Bone marrow (tissue), 2 donors: ENCODE results near the gene C5.
"Not testable (repeated sequence)": the region's sequence is repeated elsewhere in the genome, so short reads cannot be mapped to it uniquely, and the experiment has no call there.

Experiments used
- DNase-seq, 2 donors: peaks; one replicate each; lab custom pipeline; 2025; lab: John Stamatoyannopoulos, UW

C5 gene

GRCh38 chr9:121048618-121049017 is 1.5 kb downstream of the C5 start:
- DNase-seq: no peak

- DNase-seq: no peak
These were observed 1.9 kb downstream of the C5 start for GRCh38 chr9:121048175-121048574.

- DNase-seq: no peak
These were observed 11.3 kb downstream of the C5 start for GRCh38 chr9:121038804-121039203.

GRCh38 chr9:121038362-121038761 is 11.7 kb downstream of the C5 start:
- no peak for DNase-seq

GRCh38 chr9:121035717-121036116 is 14.4 kb downstream of the C5 start:
- not testable (repeated sequence) for DNase-seq

- DNase-seq: no peak
These were observed 15.5 kb downstream of the C5 start for GRCh38 chr9:121034529-121034928.

GRCh38 chr9:121029469-121029868 is 20.6 kb downstream of the C5 start:
- no peak for DNase-seq

GRCh38 chr9:121028285-121028684 is 21.8 kb downstream of the C5 start:
- not testable (repeated sequence) for DNase-seq

GRCh38 chr9:121026768-121027167 is 23.3 kb downstream of the C5 start:
- DNase-seq: no peak

GRCh38 chr9:121026260-121026691 is 23.8 kb downstream of the C5 start:
- no peak for DNase-seq

GRCh38 chr9:121024237-121024636 is 25.8 kb downstream of the C5 start:
- DNase-seq: no peak

- no peak for DNase-seq
These were observed 27.0 kb downstream of the C5 start for GRCh38 chr9:121023064-121023463.

- DNase-seq: no peak
These were observed 28.8 kb downstream of the C5 start for GRCh38 chr9:121021301-121021700.

- DNase-seq: no peak
These were observed 30.8 kb downstream of the C5 start for GRCh38 chr9:121019273-121019672.

GRCh38 chr9:121013911-121014310 is 36.2 kb downstream of the C5 start:
- DNase-seq: no peak

GRCh38 chr9:121009650-121010049 is 40.4 kb downstream of the C5 start:
- peak; percentile 4 to 33 for DNase-seq

- no peak for DNase-seq
These were observed 50.8 kb downstream of the C5 start for GRCh38 chr9:120999317-120999716.

GRCh38 chr9:120998111-120998510 is 52.0 kb downstream of the C5 start:
- DNase-seq: no peak

- DNase-seq: no peak
These were observed 52.6 kb downstream of the C5 start for GRCh38 chr9:120997502-120997901.

- DNase-seq: no peak
These were observed 53.7 kb downstream of the C5 start for GRCh38 chr9:120996409-120996808.

- DNase-seq: no peak
These were observed 61.0 kb downstream of the C5 start for GRCh38 chr9:120989065-120989464.

- DNase-seq: peak in 1 of 2 donors; percentile 16
These were observed 64.3 kb downstream of the C5 start for GRCh38 chr9:120985819-120986222.

- no peak for DNase-seq
These were observed 66.7 kb downstream of the C5 start for GRCh38 chr9:120983259-120983837.

- DNase-seq: no peak
These were observed 67.2 kb downstream of the C5 start for GRCh38 chr9:120982836-120983235.

- DNase-seq: no peak
These were observed 69.1 kb downstream of the C5 start for GRCh38 chr9:120980951-120981350.
